Activated T-cell treated with anti-CD3 and anti-CD28 coated beads, Interleukin-2, amount 50 U/mL, for 24 hours (primary cell): ENCODE results near the gene ARFGAP1.

Experiments
- DNase-seq: peaks from one replicate; pipeline ENCODE4 v3.0.0-alpha.2; 2020
- H3K27ac Mint-ChIP-seq: 2 replicates; pipeline ENCODE4 v1.8.0; 2020; ENCODE audit warnings: mild to moderate bottlenecking, mixed read lengths
- H3K27me3 Mint-ChIP-seq: 2 replicates; pipeline ENCODE4 v1.8.0; 2020; ENCODE audit warnings: mixed read lengths
- H3K36me3 Mint-ChIP-seq: 2 replicates; pipeline ENCODE4 v1.8.0; 2020; ENCODE audit warnings: low read depth, mixed read lengths
- H3K4me1 Mint-ChIP-seq: 2 replicates; pipeline ENCODE4 v1.8.0; 2020; ENCODE audit warnings: low read depth, mixed read lengths
- H3K4me3 Mint-ChIP-seq: 2 replicates; pipeline ENCODE4 v1.8.0; 2020; ENCODE audit warnings: mild to moderate bottlenecking, moderate library complexity, mixed read lengths
- H3K9me3 Mint-ChIP-seq: 2 replicates; pipeline ENCODE4 v1.8.0; 2020; ENCODE audit warnings: mixed read lengths

ARFGAP1 gene

GRCh38 chr20:63261060-63261794 is 11.4 kb upstream of the ARFGAP1 start:
- H3K4me1 Mint-ChIP-seq: peaks cover 2% of the 10 kb centered on the region
- no peak overlapping the region for H3K27ac Mint-ChIP-seq
- H3K9me3 Mint-ChIP-seq: no peaks in the 10 kb centered on the region
- H3K4me3 Mint-ChIP-seq: no peak overlapping the region
- H3K27me3 Mint-ChIP-seq: peaks cover 55% of the 10 kb centered on the region
- no peaks in the 10 kb centered on the region for H3K36me3 Mint-ChIP-seq
- no peak for DNase-seq

- Mint-ChIP-seq H3K27me3 (peaks cover 48% of the 10 kb centered on the region), H3K27ac (no peak overlapping the region), H3K4me1 (peaks cover 2% of the 10 kb centered on the region), H3K4me3 (no peak overlapping the region), H3K9me3 (no peaks in the 10 kb centered on the region), H3K36me3 (no peaks in the 10 kb centered on the region)
- no peak for DNase-seq
These were observed 10.7 kb upstream of the ARFGAP1 start for GRCh38 chr20:63261795-63262528.

- Mint-ChIP-seq H3K9me3 (no peaks in the 10 kb centered on the region), H3K4me1 (peaks cover 2% of the 10 kb centered on the region), H3K27me3 (peaks cover 42% of the 10 kb centered on the region), H3K4me3 (no peak overlapping the region), H3K27ac (no peak overlapping the region), H3K36me3 (no peaks in the 10 kb centered on the region)
- DNase-seq: no peak
These were observed 9.8 kb upstream of the ARFGAP1 start for GRCh38 chr20:63262836-63263235.

GRCh38 chr20:63264000-63264399 is 8.6 kb upstream of the ARFGAP1 start:
- H3K27me3 Mint-ChIP-seq: peaks cover 37% of the 10 kb centered on the region
- H3K4me1 Mint-ChIP-seq: peaks cover 2% of the 10 kb centered on the region
- no peak overlapping the region for H3K27ac Mint-ChIP-seq
- no peaks in the 10 kb centered on the region for H3K36me3 Mint-ChIP-seq
- DNase-seq: no peak
- no peaks in the 10 kb centered on the region for H3K9me3 Mint-ChIP-seq
- no peak overlapping the region for H3K4me3 Mint-ChIP-seq

- no peak for DNase-seq
- H3K27ac Mint-ChIP-seq: no peak overlapping the region
- H3K4me3 Mint-ChIP-seq: no peak overlapping the region
- no peaks in the 10 kb centered on the region for H3K36me3 Mint-ChIP-seq
- H3K9me3 Mint-ChIP-seq: no peaks in the 10 kb centered on the region
- H3K27me3 Mint-ChIP-seq: peaks cover 32% of the 10 kb centered on the region
- H3K4me1 Mint-ChIP-seq: peaks cover 2% of the 10 kb centered on the region
These were observed 8.1 kb upstream of the ARFGAP1 start for GRCh38 chr20:63264519-63264918.

- no peak overlapping the region for H3K27ac Mint-ChIP-seq
- no peak for DNase-seq
- no peak overlapping the region for H3K4me3 Mint-ChIP-seq
- H3K36me3 Mint-ChIP-seq: no peaks in the 10 kb centered on the region
- peaks cover 2% of the 10 kb centered on the region for H3K4me1 Mint-ChIP-seq
- H3K9me3 Mint-ChIP-seq: no peaks in the 10 kb centered on the region
- H3K27me3 Mint-ChIP-seq: peaks cover 31% of the 10 kb centered on the region
These were observed 6.6 kb upstream of the ARFGAP1 start for GRCh38 chr20:63265891-63266515.

- H3K36me3 Mint-ChIP-seq: no peaks in the 10 kb centered on the region
- peaks cover 7% of the 10 kb centered on the region for H3K4me1 Mint-ChIP-seq
- no peak for DNase-seq
- H3K9me3 Mint-ChIP-seq: no peaks in the 10 kb centered on the region
- no peak overlapping the region for H3K4me3 Mint-ChIP-seq
- H3K27ac Mint-ChIP-seq: no peak overlapping the region
- peaks cover 20% of the 10 kb centered on the region for H3K27me3 Mint-ChIP-seq
These were observed 4.9 kb upstream of the ARFGAP1 start for GRCh38 chr20:63267691-63268090.

- Mint-ChIP-seq H3K4me1 (peaks cover 7% of the 10 kb centered on the region), H3K27me3 (peaks cover 17% of the 10 kb centered on the region), H3K27ac (no peak overlapping the region), H3K36me3 (peaks cover 2% of the 10 kb centered on the region), H3K4me3 (no peak overlapping the region), H3K9me3 (no peaks in the 10 kb centered on the region)
- DNase-seq: no peak
These were observed 4.4 kb upstream of the ARFGAP1 start for GRCh38 chr20:63268256-63268655.

- H3K9me3 Mint-ChIP-seq: no peaks in the 10 kb centered on the region
- peaks cover 12% of the 10 kb centered on the region for H3K4me1 Mint-ChIP-seq
- H3K36me3 Mint-ChIP-seq: peaks cover 8% of the 10 kb centered on the region
- no peak for DNase-seq
- H3K27me3 Mint-ChIP-seq: peaks cover 15% of the 10 kb centered on the region
- no peak overlapping the region for H3K27ac Mint-ChIP-seq
- H3K4me3 Mint-ChIP-seq: no peak overlapping the region
These were observed 3.8 kb upstream of the ARFGAP1 start for GRCh38 chr20:63268671-63269439.

GRCh38 chr20:63269724-63270123 is 2.9 kb upstream of the ARFGAP1 start:
- H3K4me1 Mint-ChIP-seq: peaks cover 20% of the 10 kb centered on the region
- no peak overlapping the region for H3K4me3 Mint-ChIP-seq
- no peak overlapping the region for H3K27ac Mint-ChIP-seq
- H3K27me3 Mint-ChIP-seq: peaks cover 6% of the 10 kb centered on the region
- peaks cover 10% of the 10 kb centered on the region for H3K36me3 Mint-ChIP-seq
- no peak for DNase-seq
- no peaks in the 10 kb centered on the region for H3K9me3 Mint-ChIP-seq

- Mint-ChIP-seq H3K27ac (no peak overlapping the region), H3K4me3 (no peak overlapping the region), H3K27me3 (peaks cover 2% of the 10 kb centered on the region)
These were observed 1.8 kb upstream of the ARFGAP1 start for GRCh38 chr20:63270606-63271325.

GRCh38 chr20:63273059-63273579 is 506 bp downstream of the ARFGAP1 start:
- H3K4me3 Mint-ChIP-seq: peak overlapping the region; percentile 84
- H3K27me3 Mint-ChIP-seq: no peaks in the 10 kb centered on the region
- no peak for DNase-seq
- peaks cover 39% of the 10 kb centered on the region for H3K36me3 Mint-ChIP-seq
- no peaks in the 10 kb centered on the region for H3K9me3 Mint-ChIP-seq
- peaks cover 27% of the 10 kb centered on the region for H3K4me1 Mint-ChIP-seq
- peak overlapping the region; percentile 79 for H3K27ac Mint-ChIP-seq

More at GRCh38 chr20:63270606-63271325, 1.8 kb upstream of the ARFGAP1 start:
- Mint-ChIP-seq H3K4me1 (peaks cover 27% of the 10 kb centered on the region), H3K36me3 (peaks cover 18% of the 10 kb centered on the region), H3K9me3 (no peaks in the 10 kb centered on the region)
- no peak for DNase-seq

- Mint-ChIP-seq H3K27ac (peak overlapping the region; percentile 79), H3K4me3 (peak overlapping the region; percentile 84), H3K36me3 (peaks cover 46% of the 10 kb centered on the region), H3K9me3 (no peaks in the 10 kb centered on the region), H3K27me3 (no peaks in the 10 kb centered on the region), H3K4me1 (peaks cover 27% of the 10 kb centered on the region)
- DNase-seq: no peak
These were observed 1.2 kb downstream of the ARFGAP1 start for GRCh38 chr20:63273635-63274380.
